CD4-positive, alpha-beta T cell treated with Interleukin-17A for 1 hour (primary cell): ENCODE measurements around the gene CREB5.

ENCODE experiments used
- DNase-seq: peaks from one replicate; pipeline ENCODE4 v3.0.0-alpha.2; 2020

The CREB5 gene

DNA sequence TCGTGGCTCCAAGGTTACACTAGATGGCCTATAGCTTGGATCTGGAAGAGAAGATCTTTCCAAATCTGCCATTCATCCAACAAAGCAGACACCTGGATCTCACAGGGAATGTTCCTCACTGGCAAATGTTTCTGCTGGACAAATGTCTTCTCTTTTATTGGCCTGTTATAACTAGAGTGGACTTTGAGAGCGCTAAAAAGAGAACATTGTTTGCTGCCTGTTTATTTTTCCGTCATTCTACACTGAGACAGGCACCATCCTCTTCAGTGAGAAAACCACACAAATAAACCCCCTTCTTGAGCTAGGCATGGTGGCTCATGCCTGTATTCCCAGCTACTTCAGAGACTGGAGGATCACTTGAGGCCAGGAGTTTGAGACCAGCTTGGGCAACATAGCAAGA lies 206.9 kb downstream of the CREB5 start:
- no peak for DNase-seq

GRCh38 chr7:28621369-28621841 lies 209.1 kb downstream of the CREB5 start:
- DNase-seq: no peak

DNA sequence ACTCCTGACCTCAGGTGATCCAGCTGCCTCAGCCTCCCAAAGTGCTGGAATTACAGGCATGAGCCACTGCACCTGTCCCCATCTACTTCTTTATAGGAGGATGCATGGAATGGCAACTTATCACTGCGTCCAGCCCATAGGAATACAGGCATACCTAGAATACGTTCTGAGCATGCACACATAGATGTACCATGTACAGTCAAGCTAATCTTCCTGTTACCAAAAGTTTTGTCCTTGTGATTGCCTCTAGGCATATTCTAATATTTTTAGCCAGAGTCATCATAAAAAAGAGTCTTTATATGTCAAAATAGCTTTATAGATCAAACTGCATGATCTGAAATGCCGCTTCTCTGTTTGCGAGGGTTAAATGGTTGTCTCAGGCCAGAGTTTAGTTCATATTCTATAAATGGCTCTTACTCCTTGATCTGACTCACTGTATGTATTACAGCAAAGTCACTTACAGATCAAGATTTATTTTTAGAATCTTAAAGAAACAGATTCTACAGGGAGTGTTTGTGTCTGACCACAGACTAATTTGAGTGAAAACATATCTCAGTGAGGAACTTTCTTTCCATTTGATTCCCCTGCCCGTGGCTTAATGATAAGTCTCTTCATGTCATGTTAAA lies 210.9 kb downstream of the CREB5 start:
- DNase-seq: no peak

- DNase-seq: no peak
Measured at GRCh38 chr7:28623863-28624262, 211.5 kb downstream of the CREB5 start.

DNA sequence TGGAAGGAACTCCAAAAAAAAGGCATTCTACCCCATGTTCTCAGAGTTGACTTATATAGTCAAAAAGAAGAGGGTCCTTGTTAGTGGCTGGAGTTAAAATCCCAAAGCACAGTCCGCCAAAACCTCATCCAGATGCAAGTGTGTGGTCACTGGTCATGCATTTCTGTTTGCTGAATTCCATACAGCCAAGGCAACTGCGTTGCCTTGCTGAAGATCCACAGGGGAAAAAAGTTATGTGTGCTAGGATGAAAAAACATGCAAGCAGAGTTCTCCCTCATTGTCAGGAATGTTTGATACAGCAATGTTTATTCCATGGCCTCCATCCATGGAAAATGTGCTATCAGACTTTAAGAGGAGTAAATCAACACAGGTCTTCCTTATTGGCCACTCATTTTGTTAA lies 213.1 kb downstream of the CREB5 start:
- DNase-seq: no peak

DNA sequence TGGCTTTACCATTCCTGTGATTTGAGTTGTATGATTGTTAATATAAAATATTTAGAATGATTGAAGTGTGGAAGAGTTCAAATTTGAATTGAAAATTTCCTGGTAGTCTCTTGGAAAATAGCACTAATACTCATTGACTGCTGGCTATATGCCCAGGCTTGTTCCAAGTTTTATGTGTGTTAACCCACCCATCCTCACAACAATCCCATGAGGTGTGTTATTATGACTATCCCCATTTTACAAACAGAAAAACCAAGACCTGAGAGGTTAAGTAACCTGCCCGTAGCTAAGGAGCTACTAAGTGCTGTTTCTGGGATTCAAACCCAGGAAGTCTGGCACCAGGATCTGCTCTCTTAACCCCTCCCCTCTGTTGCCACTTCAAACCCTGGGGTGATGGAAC lies 213.9 kb downstream of the CREB5 start:
- no peak for DNase-seq

- no peak for DNase-seq
Measured at GRCh38 chr7:28626624-28627262, 214.4 kb downstream of the CREB5 start.

DNA sequence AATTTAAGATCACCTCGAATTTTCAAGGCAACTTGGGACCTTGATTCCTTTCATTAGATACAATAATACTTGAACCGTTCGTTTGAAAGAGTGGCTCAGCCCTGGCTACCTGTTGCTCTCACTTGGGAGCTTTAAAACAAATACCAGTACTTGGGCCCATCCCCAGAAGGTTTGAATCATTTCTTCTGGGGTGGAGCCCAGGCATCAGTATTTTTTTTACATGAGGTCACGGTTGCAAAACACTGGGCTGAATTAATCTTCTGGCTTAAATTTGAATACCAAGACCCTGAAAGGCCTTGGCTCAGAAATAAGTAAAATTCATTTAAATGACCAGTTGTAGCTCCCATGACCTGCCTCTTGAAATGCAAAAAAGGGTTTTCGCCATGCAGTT lies 214.9 kb downstream of the CREB5 start:
- DNase-seq: no peak

GRCh38 chr7:28627896-28628295 lies 215.6 kb downstream of the CREB5 start:
- no peak for DNase-seq

DNA sequence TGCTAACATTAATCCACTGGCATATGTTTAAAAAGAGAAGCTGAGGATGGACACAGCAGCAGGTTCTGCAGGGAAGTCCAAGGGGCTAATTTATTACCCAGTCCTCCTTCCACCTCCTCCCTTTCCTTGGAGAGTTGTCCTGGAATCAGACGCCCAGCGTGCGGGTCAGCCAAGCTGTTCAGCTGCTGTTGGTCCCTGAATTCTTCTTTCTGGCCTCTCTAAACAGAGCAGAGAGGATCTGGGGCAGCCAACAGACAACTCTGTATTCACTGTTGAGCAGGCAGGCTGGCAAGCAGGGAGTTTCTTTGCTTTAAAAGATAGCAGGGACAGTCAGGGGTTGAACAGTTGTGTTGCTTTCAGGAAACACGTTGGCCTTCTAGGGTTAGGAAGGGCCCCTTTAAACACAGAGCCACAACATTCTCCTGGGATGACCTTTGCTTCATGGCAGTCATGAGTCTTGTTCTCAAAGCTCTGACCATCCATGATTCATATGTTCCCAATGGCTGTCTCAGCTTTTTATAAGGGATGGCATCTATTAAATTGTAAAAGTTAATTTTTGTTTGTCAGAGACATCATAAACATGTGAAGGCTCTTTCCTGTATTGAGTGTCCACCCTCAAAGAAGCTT lies 217.0 kb downstream of the CREB5 start:
- DNase-seq: no peak

GRCh38 chr7:28630350-28630749 lies 218.0 kb downstream of the CREB5 start:
- DNase-seq: no peak

GRCh38 chr7:28631995-28632394 lies 219.7 kb downstream of the CREB5 start:
- DNase-seq: no peak

GRCh38 chr7:28638914-28639313 lies 226.6 kb downstream of the CREB5 start:
- DNase-seq: no peak

- no peak for DNase-seq
Measured at GRCh38 chr7:28640001-28640400, 227.7 kb downstream of the CREB5 start.

- no peak for DNase-seq
Measured at GRCh38 chr7:28641752-28642545, 229.6 kb downstream of the CREB5 start.

GRCh38 chr7:28643188-28643569 lies 230.9 kb downstream of the CREB5 start:
- no peak for DNase-seq

DNA sequence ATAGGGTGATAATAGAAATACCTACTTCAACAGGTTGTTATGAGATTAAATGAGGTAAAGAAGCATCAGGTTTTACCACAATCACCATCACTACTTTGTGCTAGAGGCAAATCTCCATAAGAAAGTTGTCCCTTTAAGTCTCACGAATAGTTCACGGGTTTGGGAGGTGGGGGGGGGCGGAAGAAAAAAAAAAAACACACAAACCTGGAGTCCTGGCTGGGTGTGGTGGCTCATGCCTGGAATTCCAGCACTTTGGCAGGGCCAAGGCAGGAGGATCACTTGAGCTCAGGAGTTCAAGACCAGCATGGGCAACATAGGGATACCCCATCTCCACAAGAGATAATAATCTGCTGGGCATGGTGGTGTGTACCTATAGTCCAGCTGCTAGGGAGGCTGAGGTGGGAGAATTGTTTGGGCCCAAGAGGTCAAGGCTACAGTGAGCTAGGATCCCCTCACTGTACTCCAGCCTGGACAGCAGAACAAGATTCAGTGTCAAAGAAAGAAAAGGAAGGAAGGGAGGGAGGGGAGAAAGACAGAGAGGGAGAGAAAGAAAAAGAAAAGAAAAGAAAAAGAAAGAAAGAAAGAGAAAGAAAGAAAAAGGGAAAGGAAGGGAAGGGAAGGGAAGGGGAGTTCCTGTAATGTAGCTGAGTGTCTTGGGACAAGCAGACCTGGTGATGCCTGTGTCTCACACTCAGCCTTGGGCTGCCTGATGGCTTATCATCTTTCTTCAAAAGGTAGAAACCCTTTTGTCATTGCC lies 231.4 kb downstream of the CREB5 start:
- no peak for DNase-seq

- no peak for DNase-seq
Measured at GRCh38 chr7:28645866-28646265, 233.5 kb downstream of the CREB5 start.

- DNase-seq: no peak
Measured at GRCh38 chr7:28646376-28647075, 234.2 kb downstream of the CREB5 start.

GRCh38 chr7:28647076-28647421 lies 234.7 kb downstream of the CREB5 start:
- no peak for DNase-seq

- DNase-seq: no peak
Measured at GRCh38 chr7:28649189-28649588, 236.9 kb downstream of the CREB5 start.

GRCh38 chr7:28649811-28650210 lies 237.5 kb downstream of the CREB5 start:
- DNase-seq: no peak
